GM21367 (cell line): Measurements from ENCODE around the gene RBM23.
"Not testable (repeated sequence)": the region's sequence is repeated elsewhere in the genome, so short reads cannot be mapped to it uniquely, and the experiment has no call there.

Experiments used
- ATAC-seq: cut with Tn5 transposase; IDR thresholded peaks from one replicate; pipeline ENCODE4 v1.9.1; 2021; ENCODE audit not compliant: unreplicated experiment

The RBM23 gene

GRCh38 chr14:22918804-22919600 lies at the start of gene RBM23:
Gene RBM23, minus strand, starts transcription at chr14:22919149.
- peak; percentile 84 for ATAC-seq

GRCh38 chr14:22966783-22967269 lies 47.9 kb upstream of the RBM23 start:
- no peak for ATAC-seq

GRCh38 chr14:22965916-22966782 lies 47.2 kb upstream of the RBM23 start:
- not testable (repeated sequence) for ATAC-seq

DNA sequence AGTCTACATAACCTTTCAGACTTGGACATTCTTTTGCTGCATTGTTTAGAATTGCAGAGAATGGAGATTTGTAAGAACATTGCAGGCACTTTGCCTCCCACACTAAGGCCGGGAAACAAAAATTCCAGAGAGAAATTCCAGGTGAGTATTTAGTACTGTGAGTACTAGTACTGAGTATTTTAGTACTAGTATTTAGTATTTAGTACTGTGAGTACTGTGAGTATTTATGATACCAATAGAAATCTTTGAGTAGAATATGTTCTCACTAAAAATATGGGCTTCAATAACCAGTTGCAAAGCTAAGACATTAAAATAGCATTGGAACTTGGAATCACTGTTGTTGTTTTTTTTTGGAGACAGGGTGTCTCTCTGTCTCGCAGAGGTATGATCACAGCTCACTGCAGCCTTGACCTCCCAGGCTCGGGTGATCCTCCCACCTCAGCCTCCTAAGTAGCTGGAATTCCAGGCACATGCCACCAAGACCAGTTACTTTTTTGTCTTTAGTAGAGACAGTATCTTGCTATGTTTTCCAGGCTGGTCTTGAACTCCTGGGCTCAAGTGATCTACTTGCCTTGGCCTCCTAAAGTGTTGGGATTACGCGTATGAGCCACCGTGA lies 43.2 kb upstream of the RBM23 start:
- ATAC-seq = no peak

- no peak for ATAC-seq
Measured at GRCh38 chr14:22955702-22956569, 37.0 kb upstream of the RBM23 start.

GRCh38 chr14:22952418-22952817 lies 33.5 kb upstream of the RBM23 start:
- no peak for ATAC-seq

- not testable (repeated sequence) for ATAC-seq
Measured at GRCh38 chr14:22951795-22952194, 32.8 kb upstream of the RBM23 start.

DNA sequence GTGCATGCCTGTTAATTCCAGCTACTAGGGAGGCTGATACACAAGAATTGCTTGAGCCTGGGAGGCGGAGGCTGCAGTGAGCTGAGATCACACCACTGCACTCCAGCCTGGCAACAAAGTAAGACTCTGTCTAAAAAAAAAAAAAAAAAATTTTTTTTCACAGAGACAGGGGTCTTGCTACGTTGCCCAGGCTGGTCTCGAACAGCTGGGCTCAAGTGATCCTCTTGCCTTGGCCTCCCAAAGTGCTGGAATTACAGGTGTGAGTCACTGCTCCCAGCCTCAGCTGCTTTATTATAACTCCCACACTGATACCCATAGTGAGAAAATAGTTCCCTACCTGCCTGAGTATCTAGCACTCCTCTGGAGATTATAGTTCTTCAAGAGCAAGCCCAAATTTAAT lies 26.7 kb upstream of the RBM23 start:
- no peak for ATAC-seq

DNA sequence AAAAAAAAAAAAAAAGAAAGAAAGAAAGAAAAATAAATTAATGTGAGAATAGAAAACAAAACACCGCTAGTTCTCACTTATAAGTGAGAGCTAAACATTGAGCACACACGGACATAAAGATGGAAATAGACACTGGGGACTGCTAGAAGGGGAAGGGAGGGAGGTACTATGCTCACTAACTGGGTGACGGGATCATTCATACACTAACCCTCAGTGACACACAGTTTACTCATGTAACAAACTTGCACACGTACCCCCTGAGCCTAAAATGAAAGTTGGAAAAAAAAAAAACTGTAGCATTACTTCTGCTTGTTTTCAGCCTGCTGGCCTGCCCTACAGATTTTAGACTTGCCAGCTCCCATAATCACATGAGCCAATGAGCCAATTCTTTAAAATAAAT lies 20.7 kb upstream of the RBM23 start:
- ATAC-seq = no peak

- ATAC-seq = no peak
Measured at GRCh38 chr14:22935156-22935555, 16.2 kb upstream of the RBM23 start.

GRCh38 chr14:22932146-22932545 lies 13.2 kb upstream of the RBM23 start:
- ATAC-seq = no peak

- no peak for ATAC-seq
Measured at GRCh38 chr14:22929961-22930364, 11.0 kb upstream of the RBM23 start.

GRCh38 chr14:22929104-22929960 lies 10.4 kb upstream of the RBM23 start, which contains the start of gene PRMT5:
Gene PRMT5, minus strand, starts transcription at chr14:22929376. Its CDS starts 15 bp downstream, at chr14:22929361.
- peak; percentile 84 for ATAC-seq

GRCh38 chr14:22928237-22929103 lies 9.5 kb upstream of the RBM23 start:
- no peak for ATAC-seq

DNA sequence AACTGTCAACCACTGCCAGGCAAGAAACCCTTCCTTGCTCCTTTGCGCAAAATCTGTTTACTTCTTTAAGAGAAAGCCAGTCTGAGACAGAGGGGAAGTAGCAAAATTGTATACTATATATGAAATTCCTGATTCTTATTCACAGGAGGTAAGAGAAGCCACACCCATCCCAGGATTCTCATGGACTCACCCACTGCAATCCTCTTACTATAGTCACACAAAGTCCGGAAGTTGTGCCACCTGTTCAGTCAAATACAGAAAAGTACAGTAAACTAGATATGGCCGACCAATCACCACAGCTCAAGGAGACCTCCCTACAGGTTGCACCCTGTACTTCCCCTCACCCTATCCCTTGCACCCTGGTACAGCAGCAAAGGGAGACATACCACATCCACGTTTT lies 7.4 kb upstream of the RBM23 start:
- no peak for ATAC-seq

DNA sequence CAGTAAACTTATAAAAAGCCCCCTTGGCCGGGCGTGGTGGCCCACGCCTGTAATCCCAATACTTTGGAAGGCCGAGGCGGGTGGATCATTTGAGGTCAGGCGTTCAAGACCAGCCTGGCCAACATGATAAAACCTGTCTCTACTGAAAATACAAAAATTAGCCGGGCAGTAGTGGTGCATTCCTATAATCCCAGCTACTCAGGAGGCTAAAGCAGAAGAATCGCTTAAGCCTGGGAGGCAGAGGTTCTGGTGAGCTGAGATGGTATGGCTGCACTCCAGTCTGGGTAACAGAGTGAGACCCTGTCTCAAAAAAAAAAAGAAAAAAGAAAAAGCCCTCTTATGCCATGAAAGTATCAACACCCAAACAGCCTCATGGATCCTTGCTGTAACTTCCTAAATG lies 6.6 kb upstream of the RBM23 start:
- no peak for ATAC-seq

GRCh38 chr14:22923746-22924145 lies 4.8 kb upstream of the RBM23 start:
- no peak for ATAC-seq

GRCh38 chr14:22922294-22922693 lies 3.3 kb upstream of the RBM23 start:
- ATAC-seq = no peak

DNA sequence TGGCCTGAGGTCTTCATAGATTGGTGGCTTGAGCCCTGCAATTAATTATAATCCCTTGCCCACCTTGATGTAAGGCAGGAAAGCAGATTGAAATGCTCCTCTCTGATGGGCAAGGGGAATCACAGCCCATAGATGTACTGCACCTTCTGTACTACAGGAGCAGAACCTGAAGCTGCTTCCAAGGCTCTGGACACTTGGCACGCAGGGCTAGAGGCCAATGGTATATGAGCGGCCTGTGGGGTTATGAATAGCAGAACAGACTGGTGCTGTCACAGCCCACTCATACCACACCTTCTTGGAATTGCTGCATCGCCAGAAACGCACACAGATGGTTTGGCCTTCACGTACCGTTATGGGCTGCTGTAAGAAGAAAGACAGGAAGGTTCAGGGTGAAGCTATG lies 1.7 kb upstream of the RBM23 start:
- ATAC-seq = no peak
